Measurements from ENCODE around the gene FAM110A.

DNA sequence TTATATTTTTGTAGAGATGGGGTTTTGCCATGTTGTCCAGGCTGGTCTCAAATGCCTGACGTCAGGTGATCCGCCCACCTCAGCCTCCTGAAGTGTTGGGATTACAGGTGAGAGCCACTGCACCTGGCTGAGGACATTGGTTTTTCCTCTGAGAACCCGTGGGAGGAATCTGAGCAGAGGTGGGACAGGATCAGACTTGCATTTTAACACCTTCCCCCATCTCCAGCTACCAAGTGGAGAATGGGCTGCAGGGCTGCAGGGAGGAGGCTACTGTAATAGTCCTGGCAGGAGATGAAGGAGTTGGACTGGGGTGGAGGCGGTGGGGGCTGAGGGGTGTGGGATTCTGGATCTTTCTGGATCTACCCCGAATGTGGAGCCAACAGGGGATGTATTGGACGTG is 24.5 kb downstream of the FAM110A start:
- TF ChIP-seq, protein P1, sequence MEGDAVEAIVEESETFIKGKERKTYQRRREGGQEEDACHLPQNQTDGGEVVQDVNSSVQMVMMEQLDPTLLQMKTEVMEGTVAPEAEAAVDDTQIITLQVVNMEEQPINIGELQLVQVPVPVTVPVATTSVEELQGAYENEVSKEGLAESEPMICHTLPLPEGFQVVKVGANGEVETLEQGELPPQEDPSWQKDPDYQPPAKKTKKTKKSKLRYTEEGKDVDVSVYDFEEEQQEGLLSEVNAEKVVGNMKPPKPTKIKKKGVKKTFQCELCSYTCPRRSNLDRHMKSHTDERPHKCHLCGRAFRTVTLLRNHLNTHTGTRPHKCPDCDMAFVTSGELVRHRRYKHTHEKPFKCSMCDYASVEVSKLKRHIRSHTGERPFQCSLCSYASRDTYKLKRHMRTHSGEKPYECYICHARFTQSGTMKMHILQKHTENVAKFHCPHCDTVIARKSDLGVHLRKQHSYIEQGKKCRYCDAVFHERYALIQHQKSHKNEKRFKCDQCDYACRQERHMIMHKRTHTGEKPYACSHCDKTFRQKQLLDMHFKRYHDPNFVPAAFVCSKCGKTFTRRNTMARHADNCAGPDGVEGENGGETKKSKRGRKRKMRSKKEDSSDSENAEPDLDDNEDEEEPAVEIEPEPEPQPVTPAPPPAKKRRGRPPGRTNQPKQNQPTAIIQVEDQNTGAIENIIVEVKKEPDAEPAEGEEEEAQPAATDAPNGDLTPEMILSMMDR (conservative IDR thresholded peaks at IDR 0.05; ENCODE audit: low read length): no peak
- no peak for TF ChIP-seq EZH2phosphoT487 (IDR thresholded peaks at IDR 0.05; ENCODE audit: borderline replicate concordance, low read depth, low read length)
